Glutamatergic neuron (in vitro differentiated cells): ENCODE measurements around the gene PLSCR4. TPM values are rescaled to one million over a fixed set of nuclear protein-coding genes. Genes with fewer than 3 reads are reported as not detected.

Experiments used
- DNase-seq: peaks from one replicate; pipeline ENCODE4 v3.0.0; 2022
- H3K27ac Mint-ChIP-seq: one replicate; pipeline ENCODE4 v1.8.0; 2020; ENCODE audit warnings: mild to moderate bottlenecking, mixed read lengths, inconsistent platforms; ENCODE audit not compliant: unreplicated experiment
- H3K27me3 Mint-ChIP-seq: one replicate; pipeline ENCODE4 v1.8.0; 2020; ENCODE audit warnings: mild to moderate bottlenecking, moderate library complexity, mixed read lengths, inconsistent platforms; ENCODE audit not compliant: unreplicated experiment
- H3K36me3 Mint-ChIP-seq: one replicate; pipeline ENCODE4 v1.8.0; 2020; ENCODE audit warnings: mild to moderate bottlenecking, mixed read lengths, inconsistent platforms; ENCODE audit not compliant: unreplicated experiment
- H3K4me1 Mint-ChIP-seq: one replicate; pipeline ENCODE4 v1.8.0; 2020; ENCODE audit warnings: mild to moderate bottlenecking, low read depth, mixed read lengths, inconsistent platforms; ENCODE audit not compliant: unreplicated experiment
- H3K4me3 Mint-ChIP-seq: one replicate; pipeline ENCODE4 v1.8.0; 2020; ENCODE audit warnings: mild to moderate bottlenecking, mixed read lengths, inconsistent platforms; ENCODE audit not compliant: unreplicated experiment
- H3K9me3 Mint-ChIP-seq: one replicate; pipeline ENCODE4 v1.8.0; 2020; ENCODE audit warnings: mild to moderate bottlenecking, moderate library complexity, mixed read lengths, inconsistent platforms; ENCODE audit not compliant: unreplicated experiment
- total RNA-seq: library from RNA; stranded (reverse); fragmentation: NEBNext Ultra II Directional; extraction: Animal tissue kit (Norgen Biotek cat#: 25700); gene quantifications from one replicate; pipeline ENCODE4 v1.2.1, GENCODE V29; 2021; ENCODE audit not compliant: unreplicated experiment
- TF ChIP-seq, protein P1 (sequence below): fragments of 200-600 bp; sonication (generic); IDR thresholded peaks from one replicate; pipeline ENCODE4 v1.5.0; 2021; ENCODE audit not compliant: partially characterized antibody, unreplicated experiment

Gene PLSCR4
- total RNA-seq, 1 donor from 2014 or later, result not detected

GRCh38 chr3:146191051-146191450 is 59.9 kb downstream of the PLSCR4 start:
- Mint-ChIP-seq H3K4me3 (no peak overlapping the region), H3K27ac (no peak overlapping the region), H3K4me1 (no peaks in the 10 kb centered on the region), H3K27me3 (no peaks in the 10 kb centered on the region), H3K36me3 (no peaks in the 10 kb centered on the region), H3K9me3 (no peaks in the 10 kb centered on the region)
- no peak for DNase-seq
- TF ChIP-seq, protein P1, sequence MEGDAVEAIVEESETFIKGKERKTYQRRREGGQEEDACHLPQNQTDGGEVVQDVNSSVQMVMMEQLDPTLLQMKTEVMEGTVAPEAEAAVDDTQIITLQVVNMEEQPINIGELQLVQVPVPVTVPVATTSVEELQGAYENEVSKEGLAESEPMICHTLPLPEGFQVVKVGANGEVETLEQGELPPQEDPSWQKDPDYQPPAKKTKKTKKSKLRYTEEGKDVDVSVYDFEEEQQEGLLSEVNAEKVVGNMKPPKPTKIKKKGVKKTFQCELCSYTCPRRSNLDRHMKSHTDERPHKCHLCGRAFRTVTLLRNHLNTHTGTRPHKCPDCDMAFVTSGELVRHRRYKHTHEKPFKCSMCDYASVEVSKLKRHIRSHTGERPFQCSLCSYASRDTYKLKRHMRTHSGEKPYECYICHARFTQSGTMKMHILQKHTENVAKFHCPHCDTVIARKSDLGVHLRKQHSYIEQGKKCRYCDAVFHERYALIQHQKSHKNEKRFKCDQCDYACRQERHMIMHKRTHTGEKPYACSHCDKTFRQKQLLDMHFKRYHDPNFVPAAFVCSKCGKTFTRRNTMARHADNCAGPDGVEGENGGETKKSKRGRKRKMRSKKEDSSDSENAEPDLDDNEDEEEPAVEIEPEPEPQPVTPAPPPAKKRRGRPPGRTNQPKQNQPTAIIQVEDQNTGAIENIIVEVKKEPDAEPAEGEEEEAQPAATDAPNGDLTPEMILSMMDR, result no peak

- no peaks in the 10 kb centered on the region for H3K36me3 Mint-ChIP-seq
- TF ChIP-seq, protein P1, result peak; percentile 92
- H3K4me1 Mint-ChIP-seq, result no peaks in the 10 kb centered on the region
- DNase-seq, result no peak
- H3K27ac Mint-ChIP-seq, result no peak overlapping the region
- no peaks in the 10 kb centered on the region for H3K27me3 Mint-ChIP-seq
- H3K9me3 Mint-ChIP-seq, result no peaks in the 10 kb centered on the region
- no peak overlapping the region for H3K4me3 Mint-ChIP-seq
Observed at GRCh38 chr3:146189519-146190173, 61.3 kb downstream of the PLSCR4 start.

- Mint-ChIP-seq H3K4me1 (no peaks in the 10 kb centered on the region), H3K27ac (no peak overlapping the region), H3K9me3 (no peaks in the 10 kb centered on the region), H3K4me3 (no peak overlapping the region), H3K27me3 (no peaks in the 10 kb centered on the region), H3K36me3 (no peaks in the 10 kb centered on the region)
- TF ChIP-seq, protein P1, result peak; percentile 60
- no peak for DNase-seq
Observed at GRCh38 chr3:146187334-146187950, 63.5 kb downstream of the PLSCR4 start.

GRCh38 chr3:146184241-146185015 is 66.5 kb downstream of the PLSCR4 start:
- H3K4me3 Mint-ChIP-seq, result no peak overlapping the region
- DNase-seq, result no peak
- no peaks in the 10 kb centered on the region for H3K36me3 Mint-ChIP-seq
- H3K27me3 Mint-ChIP-seq, result no peaks in the 10 kb centered on the region
- no peaks in the 10 kb centered on the region for H3K9me3 Mint-ChIP-seq
- TF ChIP-seq, protein P1, result no peak
- no peaks in the 10 kb centered on the region for H3K4me1 Mint-ChIP-seq
- no peak overlapping the region for H3K27ac Mint-ChIP-seq
